T1000 (cell line): Measurements from ENCODE around the gene ANKIB1.
"Not testable (repeated sequence)": the region's sequence is repeated elsewhere in the genome, so short reads cannot be mapped to it uniquely, and the experiment has no call there.

Source experiments
- DNase-seq: peaks from one replicate; lab custom pipeline; 2025; ENCODE audit warnings: mixed read lengths; lab: John Stamatoyannopoulos, UW

The ANKIB1 gene

GRCh38 chr7:92332782-92333181 is 87.0 kb downstream of the ANKIB1 start:
- no peak for DNase-seq

GRCh38 chr7:92333866-92334265 is 88.1 kb downstream of the ANKIB1 start:
- no peak for DNase-seq

- DNase-seq: no peak
Observed at GRCh38 chr7:92335574-92335973, 89.8 kb downstream of the ANKIB1 start.

- DNase-seq: no peak
Observed at GRCh38 chr7:92336662-92337340, 91.0 kb downstream of the ANKIB1 start.

GRCh38 chr7:92340016-92340415 is 94.2 kb downstream of the ANKIB1 start:
- no peak for DNase-seq

- no peak for DNase-seq
Observed at GRCh38 chr7:92343714-92344113, 97.9 kb downstream of the ANKIB1 start.

GRCh38 chr7:92352009-92352408 is 106.2 kb downstream of the ANKIB1 start:
- DNase-seq: no peak

GRCh38 chr7:92354214-92354613 is 108.4 kb downstream of the ANKIB1 start:
- no peak for DNase-seq

- no peak for DNase-seq
Observed at GRCh38 chr7:92356406-92356805, 110.6 kb downstream of the ANKIB1 start.

GRCh38 chr7:92357260-92357659 is 111.5 kb downstream of the ANKIB1 start:
- no peak for DNase-seq

GRCh38 chr7:92359179-92359578 is 113.4 kb downstream of the ANKIB1 start:
- DNase-seq: not testable (repeated sequence)

- DNase-seq: no peak
Observed at GRCh38 chr7:92359801-92360200, 114.0 kb downstream of the ANKIB1 start.

GRCh38 chr7:92360387-92360786 is 114.6 kb downstream of the ANKIB1 start:
- DNase-seq: no peak

GRCh38 chr7:92362131-92362530 is 116.4 kb downstream of the ANKIB1 start:
- DNase-seq: no peak

GRCh38 chr7:92366730-92367129 is 121.0 kb downstream of the ANKIB1 start:
- no peak for DNase-seq

GRCh38 chr7:92368741-92369140 is 123.0 kb downstream of the ANKIB1 start:
- no peak for DNase-seq

GRCh38 chr7:92375013-92375412 is 129.2 kb downstream of the ANKIB1 start:
- no peak for DNase-seq

- DNase-seq: no peak
Observed at GRCh38 chr7:92391071-92391470, 145.3 kb downstream of the ANKIB1 start.

- DNase-seq: no peak
Observed at GRCh38 chr7:92397542-92397941, 151.8 kb downstream of the ANKIB1 start.

- no peak for DNase-seq
Observed at GRCh38 chr7:92400013-92400412, 154.2 kb downstream of the ANKIB1 start.

- no peak for DNase-seq
Observed at GRCh38 chr7:92402920-92403759, 157.4 kb downstream of the ANKIB1 start.

- DNase-seq: no peak
Observed at GRCh38 chr7:92403760-92404074, 157.9 kb downstream of the ANKIB1 start.

- DNase-seq: no peak
Observed at GRCh38 chr7:92404170-92404614, 158.4 kb downstream of the ANKIB1 start.

- no peak for DNase-seq
Observed at GRCh38 chr7:92409357-92409756, 163.6 kb downstream of the ANKIB1 start.
